H9 (cell line): ENCODE results near the gene TEX38. TPM values are rescaled to one million over a fixed set of nuclear protein-coding genes. Genes with fewer than 3 reads are reported as not detected.

Source experiments
- DNase-seq: peaks from one replicate; pipeline ENCODE4 v3.0.0-alpha.2; 2017
- H2AFZ ChIP-seq: one replicate; pipeline ENCODE4 v1.6.1; 2013; ENCODE audit warnings: mild to moderate bottlenecking, low read length, control low read depth, moderate library complexity
- H2AK5ac ChIP-seq: 2 replicates; pipeline ENCODE4 v1.6.1; 2013; ENCODE audit warnings: low read length, control low read depth, mixed read lengths; ENCODE audit not compliant: insufficient read length
- H2BK120ac ChIP-seq: one replicate; pipeline ENCODE4 v1.6.1; 2013; ENCODE audit warnings: low read depth, mild to moderate bottlenecking, low read length, control low read depth, inconsistent platforms; ENCODE audit not compliant: poor library complexity, severe bottlenecking
- H2BK12ac ChIP-seq: 2 replicates; pipeline ENCODE4 v1.6.1; 2013; ENCODE audit warnings: low read length, control low read depth, mixed read lengths, low read depth; ENCODE audit not compliant: insufficient read length
- H2BK15ac ChIP-seq: 2 replicates; pipeline ENCODE4 v1.6.1; 2013; ENCODE audit warnings: low read depth, low read length, control low read depth
- H2BK20ac ChIP-seq: one replicate; pipeline ENCODE4 v1.6.1; 2013; ENCODE audit warnings: low read depth, mild to moderate bottlenecking, low read length, control low read depth, inconsistent platforms; ENCODE audit not compliant: poor library complexity, severe bottlenecking
- H2BK5ac ChIP-seq: 2 replicates; pipeline ENCODE4 v1.6.1; 2013; ENCODE audit warnings: low read length, control low read depth, mixed read lengths; ENCODE audit not compliant: insufficient read length
- H3K14ac ChIP-seq: 2 replicates; pipeline ENCODE4 v1.6.1; 2013; ENCODE audit warnings: low read length, control low read depth; ENCODE audit not compliant: insufficient read depth
- H3K18ac ChIP-seq: 2 replicates; pipeline ENCODE4 v1.6.1; 2013; ENCODE audit warnings: low read depth, mild to moderate bottlenecking, mixed read lengths, low read length, control low read depth; ENCODE audit not compliant: insufficient read length
- H3K23ac ChIP-seq: 2 replicates; pipeline ENCODE4 v1.6.1; 2013; ENCODE audit warnings: low read length, control low read depth, mixed read lengths, low read depth; ENCODE audit not compliant: insufficient read length
- H3K23me2 ChIP-seq: 2 replicates; pipeline ENCODE4 v1.6.1; 2013; ENCODE audit warnings: low read depth, mild to moderate bottlenecking, mixed read lengths, low read length, control low read depth; ENCODE audit not compliant: insufficient read length, poor library complexity, severe bottlenecking
- H3K27ac ChIP-seq: 2 replicates; pipeline ENCODE4 v1.5.1; 2013; ENCODE audit warnings: low read length, control low read depth, mixed read lengths, low read depth; ENCODE audit not compliant: insufficient read length
- H3K27me3 ChIP-seq: 2 replicates; pipeline ENCODE4 v1.6.1; 2013; ENCODE audit warnings: low read length, control low read depth, inconsistent platforms; ENCODE audit not compliant: insufficient read depth
- H3K4ac ChIP-seq: 2 replicates; pipeline ENCODE4 v1.6.1; 2013; ENCODE audit warnings: low read depth, mild to moderate bottlenecking, control low read depth, inconsistent platforms, low read length, moderate library complexity
- H3K4me1 ChIP-seq: 2 replicates; pipeline ENCODE4 v1.6.1; 2013; ENCODE audit warnings: low read length, control low read depth, inconsistent platforms; ENCODE audit not compliant: insufficient read depth
- H3K4me2 ChIP-seq: 2 replicates; pipeline ENCODE4 v1.6.1; 2013; ENCODE audit warnings: low read length, control low read depth, mixed read lengths; ENCODE audit not compliant: insufficient read length, insufficient read depth
- H3K56ac ChIP-seq: 2 replicates; pipeline ENCODE4 v1.6.1; 2013; ENCODE audit warnings: low read depth, mild to moderate bottlenecking, mixed read lengths, low read length, control low read depth; ENCODE audit not compliant: insufficient read length
- H3K79me1 ChIP-seq: 2 replicates; pipeline ENCODE4 v1.6.1; 2013; ENCODE audit warnings: low read depth, mild to moderate bottlenecking, moderate library complexity, low read length, control low read depth, inconsistent platforms; ENCODE audit not compliant: insufficient read depth, poor library complexity, severe bottlenecking
- H3K79me2 ChIP-seq: 2 replicates; pipeline ENCODE4 v1.6.1; 2013; ENCODE audit warnings: low read length, control low read depth, inconsistent platforms; ENCODE audit not compliant: insufficient read depth
- H3K9ac ChIP-seq: 2 replicates; pipeline ENCODE4 v1.6.1; 2013; ENCODE audit warnings: low read length, control low read depth, mixed read lengths; ENCODE audit not compliant: insufficient read length; ENCODE audit errors: extremely low read depth
- H3K9me3 ChIP-seq: one replicate; pipeline ENCODE4 v1.6.1; 2013; ENCODE audit warnings: low read depth, low read length, inconsistent platforms; ENCODE audit not compliant: control insufficient read depth
- H3T11ph ChIP-seq: one replicate; pipeline ENCODE4 v1.6.1; 2013; ENCODE audit warnings: mild to moderate bottlenecking, low read length, control low read depth, inconsistent platforms
- H4K20me1 ChIP-seq: one replicate; pipeline ENCODE4 v1.6.1; 2013; ENCODE audit not compliant: control insufficient read depth, insufficient read length, insufficient read depth
- H4K5ac ChIP-seq: 2 replicates; pipeline ENCODE4 v1.6.1; 2013; ENCODE audit warnings: low read depth, mild to moderate bottlenecking, mixed read lengths, low read length, control low read depth; ENCODE audit not compliant: insufficient read length
- H4K8ac ChIP-seq: replicated peaks from 2 replicates; pipeline ENCODE4 v1.6.1; 2013; ENCODE audit warnings: low read length, control low read depth, mixed read lengths, low read depth; ENCODE audit not compliant: insufficient read length
- H4K91ac ChIP-seq: 2 replicates; pipeline ENCODE4 v1.6.1; 2013; ENCODE audit warnings: low read depth, mild to moderate bottlenecking, moderate library complexity, mixed read lengths, low read length, control low read depth; ENCODE audit not compliant: insufficient read length
- H3K27ac Mint-ChIP-seq, 3 experiments: 2 replicates in 2 of 3; 3 replicates in 1 of 3; pipeline ENCODE4 v1.8.0; 2020 to 2021; ENCODE audit warnings: mixed read lengths in 3 of 3, mild to moderate bottlenecking in 1 of 3, moderate library complexity in 1 of 3
- H3K27me3 Mint-ChIP-seq: 2 replicates; pipeline ENCODE4 v1.8.0; 2021; ENCODE audit warnings: low read depth, mild to moderate bottlenecking, moderate library complexity, mixed read lengths
- H3K36me3 Mint-ChIP-seq, 3 experiments: 2 replicates in 2 of 3; 3 replicates in 1 of 3; pipeline ENCODE4 v1.8.0; 2020 to 2021; ENCODE audit warnings: low read depth in 3 of 3, mixed read lengths in 3 of 3; ENCODE audit not compliant: insufficient read depth in 1 of 3
- H3K4me1 Mint-ChIP-seq, 2 experiments: 2 replicates each; pipeline ENCODE4 v1.8.0; 2020; ENCODE audit warnings: mixed read lengths in 2 of 2
- H3K4me3 Mint-ChIP-seq, 2 experiments: 2 replicates in 1 of 2; 3 replicates in 1 of 2; pipeline ENCODE4 v1.8.0; 2020 to 2021; ENCODE audit warnings: mild to moderate bottlenecking in 2 of 2, mixed read lengths in 2 of 2, moderate library complexity in 1 of 2
- H3K9me3 Mint-ChIP-seq, 2 experiments: 2 replicates in 1 of 2; 3 replicates in 1 of 2; pipeline ENCODE4 v1.8.0; 2020; ENCODE audit warnings: mild to moderate bottlenecking in 2 of 2, mixed read lengths in 2 of 2, moderate library complexity in 1 of 2
- total RNA-seq: library from RNA; stranded (reverse); gene quantifications from 2 replicates; pipeline ENCODE4 v1.2.1, GENCODE V29; 2021
- TF ChIP-seq, protein P1 (sequence below): fragments of 200-600 bp; sonication (generic); conservative IDR thresholded peaks from 3 replicates; pipeline ENCODE4 v1.8.0; 2021; ENCODE audit warnings: antibody characterized with exemption, mild to moderate bottlenecking

The TEX38 gene
- total RNA-seq, 1 experiment from 2014 or later = not detected

DNA sequence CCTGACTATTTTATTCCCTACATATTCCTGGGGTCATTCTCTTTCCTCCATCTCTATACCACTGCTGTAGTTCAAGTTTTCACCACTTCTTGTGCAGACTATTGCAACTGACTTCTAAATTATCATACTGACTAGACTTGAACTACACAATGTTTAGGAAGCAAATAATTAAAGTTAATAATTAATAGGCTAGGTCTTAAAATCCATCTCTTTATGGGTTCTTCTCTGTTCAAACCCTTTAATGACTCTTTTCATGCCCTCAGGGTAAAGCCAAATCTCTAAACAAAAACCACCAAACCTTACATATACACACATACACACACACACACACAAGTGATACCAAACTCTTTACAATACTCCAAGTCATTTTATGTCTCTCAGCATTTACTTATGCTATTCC, 32.7 kb upstream of the TEX38 start:
- no peak overlapping the region for H3K23ac ChIP-seq
- H3K4me1 Mint-ChIP-seq = no peaks in the 10 kb centered on the region

More for the DNA sequence above, 32.7 kb upstream of the TEX38 start:
- Mint-ChIP-seq H3K36me3 (peaks cover 2 to 24% (median 21%) of the 10 kb centered on the region in 3 experiments; a peak in 6 of 7 replicates), H3K27me3 (no peaks in the 10 kb centered on the region), H3K9me3 (no peaks in the 10 kb centered on the region), H3K27ac (no peak overlapping the region), H3K4me3 (no peak overlapping the region)
- H3K27me3 ChIP-seq = no peaks in the 10 kb centered on the region
- H3K79me2 ChIP-seq = no peaks in the 10 kb centered on the region
- H3K79me1 ChIP-seq = no peaks in the 10 kb centered on the region
- no peaks in the 10 kb centered on the region for H3K4me1 ChIP-seq
- TF ChIP-seq, protein P1, sequence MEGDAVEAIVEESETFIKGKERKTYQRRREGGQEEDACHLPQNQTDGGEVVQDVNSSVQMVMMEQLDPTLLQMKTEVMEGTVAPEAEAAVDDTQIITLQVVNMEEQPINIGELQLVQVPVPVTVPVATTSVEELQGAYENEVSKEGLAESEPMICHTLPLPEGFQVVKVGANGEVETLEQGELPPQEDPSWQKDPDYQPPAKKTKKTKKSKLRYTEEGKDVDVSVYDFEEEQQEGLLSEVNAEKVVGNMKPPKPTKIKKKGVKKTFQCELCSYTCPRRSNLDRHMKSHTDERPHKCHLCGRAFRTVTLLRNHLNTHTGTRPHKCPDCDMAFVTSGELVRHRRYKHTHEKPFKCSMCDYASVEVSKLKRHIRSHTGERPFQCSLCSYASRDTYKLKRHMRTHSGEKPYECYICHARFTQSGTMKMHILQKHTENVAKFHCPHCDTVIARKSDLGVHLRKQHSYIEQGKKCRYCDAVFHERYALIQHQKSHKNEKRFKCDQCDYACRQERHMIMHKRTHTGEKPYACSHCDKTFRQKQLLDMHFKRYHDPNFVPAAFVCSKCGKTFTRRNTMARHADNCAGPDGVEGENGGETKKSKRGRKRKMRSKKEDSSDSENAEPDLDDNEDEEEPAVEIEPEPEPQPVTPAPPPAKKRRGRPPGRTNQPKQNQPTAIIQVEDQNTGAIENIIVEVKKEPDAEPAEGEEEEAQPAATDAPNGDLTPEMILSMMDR = no peak
- H4K5ac ChIP-seq = no peak overlapping the region
- no peak overlapping the region for H4K8ac ChIP-seq
- no peak overlapping the region for H2BK12ac ChIP-seq
- DNase-seq = no peak
- no peak overlapping the region for H2BK15ac ChIP-seq
- no peaks in the 10 kb centered on the region for H3K9me3 ChIP-seq
- H3K14ac ChIP-seq = no peak overlapping the region
- H2BK120ac ChIP-seq = no peak overlapping the region
- no peaks in the 10 kb centered on the region for H4K20me1 ChIP-seq
- H4K91ac ChIP-seq = no peak overlapping the region
- no peak overlapping the region for H2BK5ac ChIP-seq
- no peak overlapping the region for H3K4me2 ChIP-seq
- H3K4ac ChIP-seq = no peak overlapping the region
- H2BK20ac ChIP-seq = no peak overlapping the region
- H3K23me2 ChIP-seq = no peaks in the 10 kb centered on the region
- H3T11ph ChIP-seq = no peak overlapping the region
- no peak overlapping the region for H3K27ac ChIP-seq
- no peak overlapping the region for H3K56ac ChIP-seq
- no peak overlapping the region for H3K9ac ChIP-seq
- H2AK5ac ChIP-seq = no peak overlapping the region
- H3K18ac ChIP-seq = no peak overlapping the region
- no peak overlapping the region for H2AFZ ChIP-seq
